Testis (tissue), 5 donors: ENCODE measurements around the gene SPATA4. TPM values are rescaled to one million over a fixed set of nuclear protein-coding genes. Genes with fewer than 3 reads are reported as not detected.

Experiments
- DNase-seq: peaks from one replicate; pipeline ENCODE4 v3.0.0-alpha.2; 2019
- H3K27ac ChIP-seq, 2 donors: fragments of 200-600 bp; sonication (generic); one replicate each; pipeline ENCODE4 v1.5.1; 2019
- H3K27me3 ChIP-seq: fragments of 200-600 bp; sonication (generic); one replicate; pipeline ENCODE4 v1.5.1; 2019
- H3K36me3 ChIP-seq: fragments of 200-600 bp; sonication (generic); one replicate; pipeline ENCODE4 v1.5.1; 2017; ENCODE audit warnings: low read depth; ENCODE audit errors: missing control alignments
- H3K4me1 ChIP-seq: fragments of 200-600 bp; sonication (generic); one replicate; pipeline ENCODE4 v1.5.1; 2019
- H3K4me3 ChIP-seq, 2 donors: fragments of 200-600 bp; sonication (generic); one replicate each; pipeline ENCODE4 v1.5.1; 2017 to 2019
- H3K9me3 ChIP-seq: fragments of 200-600 bp; sonication (generic); one replicate; pipeline ENCODE4 v1.5.1; 2017
- CTCF ChIP-seq, 3 experiments: fragments of 450-650 bp in 2 of 3; fragments of 200-600 bp in 1 of 3; sonication (generic) in 1 of 3; IDR thresholded peaks; one replicate each; pipeline ENCODE4 v1.5.1; 2016 to 2019; ENCODE audit warnings: antibody characterized with exemption in 3 of 3, mild to moderate bottlenecking in 2 of 3, moderate library complexity in 1 of 3
- POLR2A ChIP-seq: fragments of 450-650 bp; IDR thresholded peaks from one replicate; pipeline ENCODE4 v1.6.1; 2017; ENCODE audit warnings: antibody characterized with exemption, mild to moderate bottlenecking, moderate library complexity
- WGBS, 2 donors: methylation state at CpG; one replicate each; pipeline ENCODE4 v1.1.5; 2018; 5-methylcytosine and 5-hydroxymethylcytosine counted together
- intact Hi-C: fragments of 100-400 bp; cut with DNase I; formaldehyde crosslinking; loops from one replicate; pipeline ENCODE4 v1.15.1; 2023; ENCODE audit warnings: low total_unique reads
- long read RNA-seq, 2 donors: transcript quantifications; one replicate each; lab custom pipeline, GENCODE V29; 2026
- polyA plus RNA-seq: library from polyadenylated mRNA; stranded (reverse); fragments of 350-450 nt; fragmentation: Illumina TruSeq; extraction: RNeasy Lipid Tissue Mini Kit (QIAGEN cat#74804); gene quantifications from one replicate; pipeline ENCODE4 v1.2.3, GENCODE V29; 2014; ENCODE audit warnings: low read depth, low replicate concordance; ENCODE audit not compliant: insufficient read depth
- total RNA-seq, 2 donors: library from RNA; depleted of rRNA; stranded (reverse); fragments of >200 nt; gene quantifications; one replicate each; pipeline ENCODE4 v1.2.3, GENCODE V29; 2016

The SPATA4 gene
- total RNA-seq (10 to 100 TPM; 61.5 to 88.7 TPM), polyA plus RNA-seq (340 TPM)
- long read RNA-seq, donor 1, partial matches to known transcripts, result 0 of 1 reads
- long read RNA-seq, donor 1, other reads (novel, unspliced or antisense), result 0 of 1 reads
- long read RNA-seq, donor 2, result 0 reads

GRCh38 chr4:176195184-176195978 is at the start of gene SPATA4:
Gene SPATA4, minus strand, starts transcription at chr4:176195585. Its CDS starts 23 bp downstream, at chr4:176195562.
- H3K4me3 ChIP-seq, result peak within 1 kb of the TSS; percentile 64 to 76
- DNase-seq, result peak; percentile 97
- H3K27me3 ChIP-seq, result no peaks in the 10 kb centered on the region
- H3K27ac ChIP-seq, result peak within 1 kb of the TSS; percentile 52 to 73
- H3K9me3 ChIP-seq, result no peaks in the 10 kb centered on the region
- intact Hi-C loops, result no loop called here
- TF ChIP-seq CTCF (IDR thresholded peaks at IDR 0.05) (no peak), POLR2A (no peak)
- 0% methylated on average over 44 of the region's 45 CpGs for WGBS, 2 donors
- H3K4me1 ChIP-seq, result no peaks in the 10 kb centered on the region
- H3K36me3 ChIP-seq, result no peaks in the 10 kb centered on the region

GRCh38 chr4:176242764-176243347 is 47.5 kb upstream of the SPATA4 start:
- Histone ChIP-seq H3K36me3 (no peaks in the 10 kb centered on the region), H3K4me3 (no peak overlapping the region), H3K27ac (no peak overlapping the region), H3K4me1 (no peaks in the 10 kb centered on the region), H3K27me3 (no peaks in the 10 kb centered on the region), H3K9me3 (no peaks in the 10 kb centered on the region)
- TF ChIP-seq CTCF (IDR thresholded peaks at IDR 0.05) (no peak), POLR2A (no peak)
- WGBS, 2 donors, result 81 to 85% methylated on average over 1 of the region's 1 CpG
- intact Hi-C loops, result no loop called here
- DNase-seq, result no peak

GRCh38 chr4:176241703-176242102 is 46.3 kb upstream of the SPATA4 start:
- Histone ChIP-seq H3K27ac (no peak overlapping the region), H3K4me3 (no peak overlapping the region), H3K9me3 (no peaks in the 10 kb centered on the region), H3K36me3 (no peaks in the 10 kb centered on the region), H3K4me1 (no peaks in the 10 kb centered on the region), H3K27me3 (no peaks in the 10 kb centered on the region)
- TF ChIP-seq POLR2A, result no peak
- TF ChIP-seq CTCF (IDR thresholded peaks at IDR 0.05), result no peak
- WGBS, 2 donors, result 92% methylated on average over 8 of the region's 8 CpGs
- intact Hi-C loops, result no loop called here
- DNase-seq, result no peak

GRCh38 chr4:176238826-176239225 is 43.4 kb upstream of the SPATA4 start:
- Histone ChIP-seq H3K27ac (no peak overlapping the region), H3K4me3 (no peak overlapping the region), H3K9me3 (no peaks in the 10 kb centered on the region), H3K27me3 (no peaks in the 10 kb centered on the region), H3K4me1 (no peaks in the 10 kb centered on the region), H3K36me3 (no peaks in the 10 kb centered on the region)
- no peak for TF ChIP-seq POLR2A
- TF ChIP-seq CTCF (IDR thresholded peaks at IDR 0.05), result no peak
- DNase-seq, result no peak
- intact Hi-C loops, result no loop called here
- WGBS, 2 donors, result 67 to 69% methylated on average over 4 of the region's 4 CpGs
